Raji (cell line): ENCODE data around the gene LMCD1.

Experiments
- POLR2A ChIP-seq: IDR thresholded peaks from 2 replicates; pipeline ENCODE4 v1.6.1; 2011; ENCODE audit warnings: low read depth, low read length, control low read depth; ENCODE audit not compliant: insufficient read depth

The LMCD1 gene

DNA sequence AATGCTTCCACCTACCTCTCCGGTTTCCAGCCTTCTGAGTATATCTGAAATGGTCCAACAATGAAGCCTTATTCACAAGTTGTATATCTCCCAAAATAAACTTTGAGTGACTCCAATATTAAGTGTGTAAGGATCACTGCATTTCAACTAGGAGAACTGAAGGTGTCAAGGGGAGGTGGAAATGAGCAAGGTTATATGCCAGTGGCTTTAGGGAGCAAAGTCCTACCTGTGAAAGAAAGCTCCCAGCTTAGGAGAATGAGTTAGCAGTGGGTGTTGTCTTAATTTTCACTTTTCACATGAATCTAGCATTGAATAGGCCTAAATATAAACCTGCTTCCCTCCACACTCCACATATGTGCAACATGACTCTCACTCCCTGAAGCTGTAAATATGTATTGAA is 29.0 kb downstream of the LMCD1 start:
- no peak for TF ChIP-seq POLR2A

DNA sequence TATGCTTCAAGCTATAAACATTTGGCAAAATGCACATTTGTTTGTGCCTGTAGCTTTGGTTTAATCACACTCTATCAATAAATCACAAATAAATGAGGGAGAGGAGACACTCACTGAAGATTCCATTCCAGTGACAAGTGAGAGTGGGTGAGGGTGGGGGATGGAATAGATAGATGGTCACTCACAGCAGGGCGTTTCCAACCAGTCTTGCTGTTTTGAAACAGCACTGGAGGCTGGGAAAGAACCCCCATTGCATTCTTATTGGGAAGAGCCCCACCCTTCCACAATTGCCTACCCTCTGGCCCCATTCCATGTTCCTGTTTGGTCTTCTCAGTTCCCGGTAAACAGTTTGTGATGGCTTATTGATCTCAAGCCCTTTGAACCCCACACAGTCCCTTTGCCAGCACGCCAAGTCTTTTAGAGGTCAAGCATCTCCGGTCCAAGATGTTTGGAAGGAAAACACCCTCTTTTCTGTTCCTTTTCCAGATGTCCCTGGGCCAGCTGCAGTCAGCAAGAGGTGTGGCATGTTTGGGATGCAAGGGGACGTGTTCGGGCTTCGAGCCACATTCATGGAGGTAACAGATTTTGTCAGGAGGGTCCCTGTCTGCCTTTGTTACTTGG is 30.7 kb downstream of the LMCD1 start:
- TF ChIP-seq POLR2A, result no peak

DNA sequence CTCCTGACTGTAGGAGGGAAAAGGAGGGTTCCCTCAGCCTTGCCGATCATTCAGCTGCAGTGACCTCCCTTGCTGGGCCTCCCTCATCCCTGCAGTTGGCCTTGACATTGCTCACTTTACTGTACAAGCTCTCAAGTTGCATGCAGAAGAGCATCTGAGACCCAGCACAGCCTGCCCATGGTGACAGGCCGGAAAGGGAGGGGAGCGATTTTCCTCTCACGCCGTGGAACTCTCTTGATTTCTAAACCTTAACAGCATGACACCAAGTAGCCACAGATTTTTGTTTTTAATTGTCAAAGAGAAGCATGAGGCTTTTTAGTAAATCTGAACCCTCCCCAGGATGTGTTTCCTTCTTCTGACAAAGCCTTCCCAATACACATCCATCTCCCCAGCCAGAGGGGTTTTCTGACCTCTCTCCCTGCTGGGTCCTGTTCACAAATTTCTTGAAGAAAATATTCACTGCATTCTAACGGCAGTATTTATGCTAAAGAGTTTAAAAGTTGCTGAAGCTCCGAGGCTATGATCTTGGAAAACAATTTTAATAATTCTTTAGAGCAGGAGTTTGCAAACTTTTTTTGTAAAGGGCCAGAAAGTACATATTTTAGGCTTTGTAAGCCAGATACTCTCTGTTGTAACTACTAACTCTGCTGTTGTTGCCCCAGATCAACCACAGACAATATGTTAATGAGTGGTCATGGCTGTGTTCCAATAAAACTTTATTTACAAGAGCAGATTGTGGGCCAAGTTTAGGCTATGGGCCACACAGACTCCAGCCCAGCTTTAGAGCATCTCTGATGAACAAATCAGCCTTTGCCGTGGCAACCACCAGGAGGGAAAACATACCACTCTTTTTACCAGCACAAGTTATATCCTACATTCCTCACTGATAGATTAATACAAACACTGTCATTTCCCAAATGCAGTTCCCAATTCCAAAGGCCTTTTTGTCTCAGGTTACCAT is 34.8 kb downstream of the LMCD1 start:
- TF ChIP-seq POLR2A, result no peak

DNA sequence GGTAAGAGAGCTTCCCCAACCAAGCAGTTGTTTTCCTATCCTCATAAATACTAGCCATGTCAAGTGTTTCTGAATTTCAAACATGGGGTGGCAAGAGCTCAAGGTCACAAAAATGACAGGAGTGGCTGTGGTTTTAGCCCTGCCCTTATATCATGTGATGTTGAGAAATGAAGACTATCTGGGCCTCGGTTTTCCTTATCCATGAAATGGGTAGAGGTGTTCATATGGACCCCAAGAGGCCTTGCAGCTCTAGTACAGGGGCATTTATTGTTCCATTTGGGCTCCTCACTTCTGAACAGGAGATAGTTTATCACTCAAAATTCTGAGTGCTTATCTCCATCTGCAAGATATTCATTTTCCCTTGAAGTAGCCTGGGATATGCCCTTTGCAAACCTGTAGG is 35.8 kb downstream of the LMCD1 start:
- no peak for TF ChIP-seq POLR2A

DNA sequence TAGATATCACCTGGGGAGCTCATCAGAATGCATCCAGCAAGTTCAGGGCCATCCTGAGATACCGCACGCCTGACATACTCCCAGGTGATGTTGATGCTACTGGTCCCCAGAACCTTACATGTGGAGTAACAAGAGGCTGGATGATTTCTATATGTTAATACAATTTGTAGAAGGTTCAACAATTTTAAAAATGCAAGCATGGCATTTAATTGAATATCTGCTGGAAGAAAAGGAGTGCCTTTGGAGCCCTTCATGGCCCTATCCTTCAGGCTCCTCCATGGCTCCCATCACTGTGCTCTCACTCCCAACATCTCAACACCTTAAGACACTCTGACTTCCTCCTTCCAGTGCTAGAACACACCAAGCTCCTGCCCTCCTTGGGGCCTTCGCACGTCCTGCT is 36.6 kb downstream of the LMCD1 start:
- no peak for TF ChIP-seq POLR2A

DNA sequence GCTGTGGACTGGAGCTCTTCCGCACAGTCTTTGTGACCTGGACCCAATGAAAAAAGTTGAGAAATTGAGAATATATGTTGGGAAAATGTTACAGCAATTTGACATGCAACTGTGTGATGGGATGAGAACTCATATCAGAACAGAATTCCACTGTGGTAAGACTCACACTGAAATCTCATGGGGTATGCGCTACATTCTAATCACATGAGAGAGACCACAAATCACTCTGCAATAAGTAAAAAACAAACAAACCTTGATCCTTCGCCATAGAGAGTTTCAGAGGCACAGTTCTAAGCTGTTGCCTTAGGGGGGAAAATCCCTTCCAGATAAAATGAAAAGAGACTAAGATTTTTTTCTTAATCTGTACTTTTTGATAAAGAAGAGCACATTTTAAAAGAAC is 37.3 kb downstream of the LMCD1 start:
- TF ChIP-seq POLR2A, result no peak

DNA sequence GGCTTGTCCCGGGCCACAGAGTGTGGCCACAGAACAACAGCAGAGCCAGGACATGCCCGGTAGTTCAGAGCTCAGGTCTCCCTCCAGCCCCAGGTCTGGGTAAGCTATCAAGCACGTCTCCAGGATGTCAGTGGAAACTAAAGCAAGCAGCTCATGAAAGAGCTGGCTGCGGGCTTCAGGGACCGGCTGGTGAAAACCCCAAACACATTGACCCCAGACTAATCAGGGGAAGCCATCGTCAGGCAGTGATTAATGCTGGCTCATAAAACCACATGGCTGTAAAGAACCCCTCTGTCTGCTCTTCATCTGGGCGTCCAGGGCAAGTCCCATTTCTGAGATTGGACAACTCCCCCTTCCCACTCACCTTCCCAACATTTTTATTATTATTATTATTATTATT is 37.8 kb downstream of the LMCD1 start:
- TF ChIP-seq POLR2A, result no peak

DNA sequence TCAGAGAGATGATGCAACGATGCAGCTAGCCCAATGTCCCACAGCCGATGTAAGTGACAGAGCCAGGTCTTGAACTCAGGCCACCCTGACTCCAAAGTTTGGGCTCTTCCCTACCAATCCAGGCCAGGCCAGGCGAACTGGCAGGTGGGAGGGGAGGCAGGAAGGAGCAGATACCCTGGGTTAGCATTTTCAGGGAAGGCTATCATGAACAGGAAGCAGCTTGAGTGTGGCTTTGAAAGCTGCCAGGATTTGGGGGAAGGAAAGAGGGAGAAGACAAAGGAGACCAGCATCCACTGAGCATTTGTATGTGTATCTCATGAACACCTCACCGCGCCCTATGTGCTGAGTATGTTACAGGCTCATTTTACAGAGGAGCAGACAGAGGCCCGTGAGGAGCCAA is 38.8 kb downstream of the LMCD1 start:
- no peak for TF ChIP-seq POLR2A

DNA sequence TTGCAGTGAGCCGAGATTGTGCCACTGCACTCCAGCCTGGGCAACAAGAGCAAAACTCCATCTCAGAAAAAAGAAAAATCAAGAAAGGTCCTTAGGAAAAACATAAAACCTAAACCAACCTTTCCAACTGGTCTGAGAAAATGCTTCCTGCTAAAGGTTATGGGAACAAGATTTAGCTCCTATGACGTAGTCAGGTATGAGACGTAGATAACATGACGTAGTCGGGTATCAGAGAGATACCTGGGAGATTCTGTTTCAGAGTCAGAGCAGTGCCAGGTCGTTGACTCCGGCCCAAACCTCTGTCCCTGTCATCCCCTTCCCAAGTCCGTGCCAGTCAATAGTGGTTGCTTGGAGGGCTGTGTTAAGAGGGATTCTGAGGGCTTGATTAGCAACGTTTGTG is 39.9 kb downstream of the LMCD1 start:
- no peak for TF ChIP-seq POLR2A

DNA sequence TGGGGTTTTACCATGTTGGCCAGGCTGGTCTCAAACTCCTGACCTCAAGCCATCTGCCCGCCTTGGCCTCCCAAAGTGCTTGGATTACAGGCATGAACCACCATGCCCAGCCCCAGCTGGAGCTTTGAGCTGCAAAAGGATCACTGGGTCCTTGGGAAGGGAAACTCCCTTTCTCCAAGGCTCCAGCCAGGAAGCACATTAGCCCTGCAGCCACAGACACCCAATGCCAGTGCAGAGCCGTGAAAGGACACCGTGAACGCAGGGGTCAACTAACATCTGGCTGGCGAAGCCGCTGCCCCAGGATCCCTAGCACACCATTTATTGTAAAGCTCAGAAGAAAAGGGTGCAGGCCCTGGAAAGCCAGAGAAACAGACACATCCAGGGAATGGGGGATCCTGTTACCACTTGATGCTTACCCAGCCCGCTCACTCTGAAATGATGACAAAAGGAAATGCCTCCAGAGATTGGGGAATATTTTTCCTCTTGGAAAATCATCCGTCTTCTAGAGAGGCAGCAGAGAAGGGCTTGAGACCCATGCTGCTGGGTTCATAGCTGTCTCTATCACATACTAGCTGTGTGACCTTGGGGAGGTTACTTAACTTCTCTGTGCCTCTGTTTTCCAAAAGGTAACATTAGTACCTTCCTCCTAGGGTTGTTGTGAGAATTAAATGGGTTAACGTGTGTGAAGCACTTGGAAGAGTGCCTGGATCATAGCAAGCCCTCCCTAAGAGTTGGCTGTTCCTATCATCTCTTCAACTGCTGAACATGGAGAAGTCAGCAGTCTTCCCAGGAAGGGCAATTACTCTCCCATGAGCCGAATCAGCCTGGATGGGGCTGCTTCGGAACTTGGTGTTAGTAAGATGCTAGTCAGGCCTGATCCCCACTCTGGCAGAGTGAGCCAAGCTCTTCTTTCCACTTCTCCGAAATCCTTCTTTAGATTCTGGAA is 40.8 kb downstream of the LMCD1 start:
- no peak for TF ChIP-seq POLR2A

DNA sequence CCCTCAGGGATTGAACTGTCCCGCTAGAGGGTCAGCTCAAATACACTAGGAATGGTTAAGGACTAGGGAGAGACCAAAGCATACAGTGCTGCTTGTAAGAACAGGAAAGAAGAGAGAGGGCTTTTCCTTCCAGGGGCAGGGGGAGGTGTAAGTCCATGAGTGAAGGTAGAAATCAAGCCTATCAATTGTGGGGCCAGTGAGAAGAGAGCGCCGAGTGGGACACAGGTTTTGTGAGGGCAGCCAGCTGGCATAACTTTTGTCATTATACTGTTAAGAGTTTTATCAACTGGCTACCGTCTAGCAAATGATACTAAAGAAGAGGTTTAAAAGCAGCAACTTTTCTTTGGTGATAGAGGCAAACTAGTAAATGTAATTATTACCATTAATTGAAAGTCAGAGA is 45.0 kb downstream of the LMCD1 start:
- TF ChIP-seq POLR2A, result no peak

DNA sequence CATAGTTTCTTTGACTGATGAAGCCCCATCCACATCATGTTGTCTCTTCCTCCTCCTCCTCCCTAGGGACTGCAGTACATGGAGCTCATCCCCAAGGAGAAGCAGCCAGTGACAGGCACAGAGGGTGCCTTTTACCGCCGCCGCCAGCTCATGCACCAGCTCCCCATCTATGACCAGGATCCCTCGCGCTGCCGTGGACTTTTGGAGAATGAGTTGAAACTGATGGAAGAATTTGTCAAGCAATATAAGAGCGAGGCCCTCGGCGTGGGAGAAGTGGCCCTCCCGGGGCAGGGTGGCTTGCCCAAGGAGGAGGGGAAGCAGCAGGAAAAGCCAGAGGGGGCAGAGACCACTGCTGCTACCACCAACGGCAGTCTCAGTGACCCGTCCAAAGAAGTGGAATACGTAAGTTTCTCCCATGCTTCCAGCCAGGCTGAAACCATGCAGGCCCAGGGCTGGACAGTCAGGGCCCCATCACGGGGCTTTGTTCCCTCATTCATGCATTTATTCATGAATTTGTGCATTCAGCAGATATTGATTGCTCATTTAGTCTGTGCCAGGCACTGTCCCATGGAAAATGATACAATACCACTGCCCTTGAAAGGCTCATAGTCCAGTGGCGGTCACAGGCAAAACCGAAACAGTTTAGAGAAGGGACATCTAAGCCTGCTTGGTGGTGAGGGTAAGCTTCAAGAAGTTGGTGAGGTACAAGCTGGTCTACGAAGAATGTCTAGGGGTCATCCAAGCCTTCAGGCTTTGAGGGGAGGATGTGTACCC is 47.1 kb downstream of the LMCD1 start:
- no peak for TF ChIP-seq POLR2A

DNA sequence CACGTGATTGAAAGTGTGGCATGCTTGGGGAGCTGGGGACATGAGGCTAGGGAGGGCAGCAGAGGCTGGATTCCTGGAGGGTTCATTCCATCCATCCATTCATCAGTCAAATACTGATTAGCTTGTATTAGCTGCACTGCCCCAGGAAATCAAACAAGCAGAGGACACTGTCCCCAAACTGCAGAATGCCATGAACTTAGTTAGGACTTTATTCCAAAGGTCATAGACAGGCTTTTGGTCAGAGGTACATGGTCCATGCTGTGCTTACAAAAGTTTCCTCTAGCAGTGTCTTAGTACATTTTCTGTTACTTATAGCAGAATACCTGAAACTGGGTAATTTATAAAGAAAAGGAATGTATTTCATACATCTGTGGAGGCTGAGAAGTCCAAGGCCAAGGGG is 47.7 kb downstream of the LMCD1 start:
- TF ChIP-seq POLR2A, result no peak

DNA sequence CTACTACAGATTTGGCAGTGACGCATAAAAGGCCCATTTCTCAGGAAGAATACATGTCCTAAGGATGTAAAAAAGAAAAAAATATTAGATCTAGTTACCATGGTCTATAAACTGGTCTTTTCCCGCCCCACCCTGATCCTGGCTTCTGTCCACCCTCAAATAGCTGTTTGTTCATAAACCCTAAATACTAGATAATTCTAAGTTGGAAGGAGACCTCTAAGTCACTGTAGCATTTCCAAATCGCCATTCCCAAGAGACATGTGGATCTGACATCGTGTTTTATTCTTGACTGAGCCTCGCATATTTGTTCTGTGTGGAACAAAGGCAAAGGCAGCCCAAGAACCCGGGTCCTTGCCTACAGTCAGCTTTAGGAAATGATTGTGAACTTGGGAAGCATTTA is 49.0 kb downstream of the LMCD1 start:
- TF ChIP-seq POLR2A, result no peak

DNA sequence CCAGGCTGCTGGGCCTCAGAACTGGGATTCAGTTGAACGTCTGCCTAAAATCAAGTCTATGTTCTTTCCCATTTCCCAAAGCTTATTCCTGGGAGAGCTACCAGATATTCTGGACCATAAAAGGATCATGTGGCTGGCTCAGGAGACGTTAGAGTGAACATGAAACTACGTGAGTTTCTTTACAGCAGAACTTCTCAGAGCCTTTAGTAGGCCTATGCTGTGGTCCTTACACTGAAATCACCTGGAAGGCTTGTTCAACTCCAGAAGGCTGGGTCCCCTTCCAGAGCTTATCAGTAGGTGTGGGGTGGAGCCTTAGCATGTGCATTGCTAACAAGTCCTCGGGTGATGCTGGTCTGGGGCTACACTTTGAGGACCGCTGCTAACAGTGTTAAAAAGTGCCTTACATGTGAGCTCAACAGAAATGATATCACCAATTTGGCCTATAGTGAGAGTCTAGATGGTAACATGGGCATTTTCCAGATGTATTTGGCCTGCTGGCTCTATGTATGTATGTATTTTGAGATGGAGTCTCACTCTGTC is 50.7 kb downstream of the LMCD1 start:
- TF ChIP-seq POLR2A, result no peak

DNA sequence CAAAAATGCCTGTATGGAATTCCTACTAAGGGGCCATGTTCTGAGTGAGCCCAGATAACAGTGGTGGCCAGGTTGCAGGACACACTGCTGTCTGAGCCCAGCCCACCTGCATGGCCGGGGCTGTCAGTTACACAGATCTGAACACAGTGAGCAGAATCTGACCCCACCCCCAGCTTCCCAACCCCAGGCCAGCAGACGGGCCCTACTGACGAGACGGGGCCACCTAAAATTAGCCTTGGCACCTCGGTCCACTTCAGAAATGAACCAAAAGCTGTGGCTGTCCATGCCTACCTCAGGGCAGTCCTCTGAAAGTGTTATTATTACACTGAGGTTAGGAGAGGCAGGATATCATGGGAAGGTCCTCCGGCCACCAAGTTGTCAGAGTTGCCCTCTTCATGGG is 51.8 kb downstream of the LMCD1 start:
- TF ChIP-seq POLR2A, result no peak
